ENCODE results near the gene TRIP4. TPM values are rescaled to one million over a fixed set of nuclear protein-coding genes. Genes with fewer than 3 reads are reported as not detected.

Gene TRIP4
- total RNA-seq, 6 experiments from 2014 or later: 20.7 to 31.5 (median 29.3) TPM

DNA sequence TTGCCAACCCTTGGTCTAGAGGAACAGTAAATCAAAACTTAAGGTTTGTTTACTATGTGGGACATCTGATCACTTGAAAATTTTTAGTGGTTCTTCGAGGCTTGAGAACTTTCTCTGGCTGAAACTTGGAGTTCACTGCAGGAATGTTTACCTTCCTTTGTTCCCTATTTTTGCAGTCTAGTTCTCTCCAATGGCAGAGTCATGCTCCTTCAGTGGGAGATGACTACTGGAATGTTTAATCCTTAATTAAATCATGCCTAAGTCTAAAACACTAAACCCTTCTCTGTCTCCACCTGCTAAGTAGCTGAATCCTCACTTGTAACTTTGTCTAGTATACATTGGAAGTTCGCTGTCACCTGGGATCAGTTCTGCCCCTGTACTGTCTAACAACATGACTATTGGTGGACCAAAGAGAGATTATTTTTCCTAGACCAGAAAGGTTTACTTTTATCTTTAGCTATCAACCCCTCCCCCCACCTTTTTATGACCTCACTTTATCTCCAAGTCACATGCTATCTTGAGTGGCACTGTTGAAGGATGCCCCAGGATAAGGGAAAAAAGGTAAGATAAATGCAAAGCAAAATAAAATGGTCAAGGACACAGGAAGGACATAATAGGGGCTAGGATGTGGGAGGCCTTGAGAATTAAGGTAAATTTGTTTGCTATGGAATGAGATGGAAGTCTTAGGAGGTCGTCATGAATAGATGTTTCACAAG, 71.6 kb downstream of the TRIP4 start:
- H3K27ac Mint-ChIP-seq: peak overlapping the region; percentile 88
- H3K4me1 Mint-ChIP-seq (ENCODE audit: low read depth): peaks cover 43% of the 10 kb centered on the region
- H3K4me3 Mint-ChIP-seq: peak overlapping the region; percentile 91

DNA sequence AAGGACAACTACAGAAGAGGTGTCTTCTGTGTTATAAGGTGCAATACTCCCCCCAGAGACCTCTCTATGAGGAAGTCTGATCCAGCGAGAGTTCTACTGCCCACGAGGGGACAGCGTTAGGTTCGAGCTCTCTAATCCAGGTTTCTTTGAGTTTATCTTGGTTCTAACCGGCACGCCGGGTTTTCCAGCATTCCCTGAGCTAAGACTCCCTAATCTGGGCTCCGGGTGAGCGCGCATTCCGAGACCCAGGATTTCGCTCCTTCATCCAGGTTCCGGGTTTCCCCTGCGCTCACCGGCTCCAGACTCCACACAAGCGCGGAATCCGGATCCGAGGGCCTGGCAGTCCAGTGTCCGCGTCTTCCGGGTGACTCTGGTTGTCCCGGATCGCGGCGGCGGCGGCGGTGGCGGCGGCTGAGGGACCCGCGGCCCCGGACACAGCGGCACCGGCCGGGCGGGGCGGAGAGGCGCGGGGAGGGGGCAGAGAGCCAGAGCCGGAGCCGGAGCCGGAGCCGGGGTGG, 72.6 kb downstream of the TRIP4 start, which contains the start of gene ZNF609:
TSS of gene ZNF609 (plus strand) at position 373 of the 518 bp plus-strand sequence. CDS start 38,842 bp downstream, outside the sequence.
- no peaks in the 10 kb centered on the region; the same call in none of the 2 replicates for H3K27me3 Mint-ChIP-seq (ENCODE audit: insufficient read depth)

More for the DNA sequence above, 71.6 kb downstream of the TRIP4 start:
- TF ChIP-seq, protein P1, sequence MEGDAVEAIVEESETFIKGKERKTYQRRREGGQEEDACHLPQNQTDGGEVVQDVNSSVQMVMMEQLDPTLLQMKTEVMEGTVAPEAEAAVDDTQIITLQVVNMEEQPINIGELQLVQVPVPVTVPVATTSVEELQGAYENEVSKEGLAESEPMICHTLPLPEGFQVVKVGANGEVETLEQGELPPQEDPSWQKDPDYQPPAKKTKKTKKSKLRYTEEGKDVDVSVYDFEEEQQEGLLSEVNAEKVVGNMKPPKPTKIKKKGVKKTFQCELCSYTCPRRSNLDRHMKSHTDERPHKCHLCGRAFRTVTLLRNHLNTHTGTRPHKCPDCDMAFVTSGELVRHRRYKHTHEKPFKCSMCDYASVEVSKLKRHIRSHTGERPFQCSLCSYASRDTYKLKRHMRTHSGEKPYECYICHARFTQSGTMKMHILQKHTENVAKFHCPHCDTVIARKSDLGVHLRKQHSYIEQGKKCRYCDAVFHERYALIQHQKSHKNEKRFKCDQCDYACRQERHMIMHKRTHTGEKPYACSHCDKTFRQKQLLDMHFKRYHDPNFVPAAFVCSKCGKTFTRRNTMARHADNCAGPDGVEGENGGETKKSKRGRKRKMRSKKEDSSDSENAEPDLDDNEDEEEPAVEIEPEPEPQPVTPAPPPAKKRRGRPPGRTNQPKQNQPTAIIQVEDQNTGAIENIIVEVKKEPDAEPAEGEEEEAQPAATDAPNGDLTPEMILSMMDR (IDR thresholded peaks at IDR 0.05): no peak
- Mint-ChIP-seq H3K36me3 (ENCODE audit: low read depth) (peaks cover 10% of the 10 kb centered on the region), H3K27me3 (ENCODE audit: insufficient read depth) (no peaks in the 10 kb centered on the region; the same call in none of the 2 replicates), H3K9me3 (no peaks in the 10 kb centered on the region)
- DNase-seq: no peak

DNA sequence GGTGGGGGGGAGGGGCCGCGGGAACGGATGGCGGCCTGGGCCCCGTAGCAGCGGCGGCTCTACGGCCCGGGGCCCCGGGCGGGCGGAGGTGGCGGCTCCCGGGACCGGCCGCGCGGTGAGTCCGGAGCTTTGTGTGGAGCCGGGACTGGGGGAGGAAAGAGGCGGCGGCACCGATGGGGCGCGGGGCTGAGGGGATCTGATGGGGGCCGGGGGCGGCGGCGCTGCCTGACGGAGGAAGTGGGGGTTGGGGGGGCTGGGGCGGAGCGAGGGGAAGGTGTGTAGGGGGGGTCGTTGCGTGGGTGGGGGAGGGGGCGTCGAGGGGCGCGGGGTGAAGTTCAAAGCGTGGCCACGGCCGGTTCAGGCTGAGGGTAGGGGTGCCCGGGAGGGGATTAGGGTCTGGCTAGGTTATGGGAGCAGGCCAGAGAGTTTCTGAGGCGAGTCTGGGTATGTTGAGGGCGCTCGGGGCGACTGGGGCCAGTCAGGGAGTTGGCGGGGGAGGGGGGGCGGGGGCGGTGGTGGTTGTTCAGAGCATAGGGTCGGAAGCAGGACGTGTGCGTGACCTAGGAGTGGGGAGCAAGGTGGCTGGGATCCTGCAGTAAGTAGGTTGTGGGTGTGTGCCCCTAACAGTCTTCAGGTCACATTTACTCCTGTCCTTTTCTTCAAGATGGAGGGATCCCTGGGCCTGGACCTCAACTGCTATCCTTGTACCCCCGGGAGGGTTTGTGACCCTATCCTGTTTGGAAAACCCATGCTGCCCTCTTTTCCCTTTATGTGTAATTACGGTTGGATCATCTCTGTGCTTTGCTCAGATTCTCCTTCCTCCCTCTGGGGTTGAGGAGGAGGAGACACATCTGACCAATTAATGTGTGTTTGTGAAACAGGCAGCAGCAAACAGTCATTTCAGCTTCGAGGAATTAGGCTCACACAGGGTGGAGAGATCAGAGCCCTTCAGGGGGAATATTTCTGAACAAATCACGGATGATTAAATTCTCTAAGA, 73.4 kb downstream of the TRIP4 start:
- H3K4me1 Mint-ChIP-seq (ENCODE audit: low read depth): peaks cover 53% of the 10 kb centered on the region
- H3K9me3 Mint-ChIP-seq: no peaks in the 10 kb centered on the region
- TF ChIP-seq, protein P1 (IDR thresholded peaks at IDR 0.05): peak; percentile 17; the same call in 1 of the 2 replicates
- H3K27ac Mint-ChIP-seq: peak overlapping the region; percentile 84
- H3K27me3 Mint-ChIP-seq (ENCODE audit: insufficient read depth): no peaks in the 10 kb centered on the region; the same call in none of the 2 replicates
- H3K4me3 Mint-ChIP-seq: peak overlapping the region; percentile 93
- DNase-seq: peak; percentile 85
- peaks cover 10% of the 10 kb centered on the region for H3K36me3 Mint-ChIP-seq (ENCODE audit: low read depth)

More for the DNA sequence above, 72.6 kb downstream of the TRIP4 start, which contains the start of gene ZNF609:
- Mint-ChIP-seq H3K4me1 (ENCODE audit: low read depth) (peaks cover 53% of the 10 kb centered on the region), H3K9me3 (no peaks in the 10 kb centered on the region), H3K36me3 (ENCODE audit: low read depth) (peaks cover 14% of the 10 kb centered on the region), H3K4me3 (peak within 1 kb of the TSS; percentile 93), H3K27ac (peak within 1 kb of the TSS; percentile 88)
- peak; percentile 96 for DNase-seq
- TF ChIP-seq, protein P1 (IDR thresholded peaks at IDR 0.05): no peak

DNA sequence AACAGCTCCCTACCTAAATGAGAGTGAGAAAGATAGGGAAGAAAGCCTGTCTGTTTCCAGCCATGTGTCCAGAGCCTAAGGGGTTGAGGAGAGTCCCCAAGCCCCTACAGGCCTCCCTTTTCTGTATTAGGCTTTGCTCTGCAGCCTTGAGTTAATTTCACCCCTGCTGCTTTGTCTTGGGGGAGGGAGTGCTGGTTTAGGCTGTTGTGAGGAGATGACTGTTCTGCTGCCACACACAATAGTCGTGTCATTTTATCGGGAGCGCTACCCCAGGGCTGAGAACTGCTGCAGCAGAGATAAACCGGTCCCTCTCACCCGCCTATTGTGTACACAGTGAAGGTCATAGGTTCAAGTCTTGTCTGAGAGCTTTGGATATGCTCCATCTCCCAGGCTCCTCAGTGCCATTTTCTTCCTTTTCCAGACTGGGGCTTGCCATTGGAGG, 74.1 kb downstream of the TRIP4 start:
- H3K4me1 Mint-ChIP-seq (ENCODE audit: low read depth): peaks cover 54% of the 10 kb centered on the region
- no peaks in the 10 kb centered on the region; the same call in none of the 2 replicates for H3K27me3 Mint-ChIP-seq (ENCODE audit: insufficient read depth)
- DNase-seq: peak; percentile 15
- peaks cover 4% of the 10 kb centered on the region; the same call in 1 of the 2 replicates for H3K36me3 Mint-ChIP-seq (ENCODE audit: low read depth)
- peak overlapping the region; percentile 93 for H3K4me3 Mint-ChIP-seq
- TF ChIP-seq, protein P1 (IDR thresholded peaks at IDR 0.05): no peak
- peak overlapping the region; percentile 84 for H3K27ac Mint-ChIP-seq
- no peaks in the 10 kb centered on the region for H3K9me3 Mint-ChIP-seq

DNA sequence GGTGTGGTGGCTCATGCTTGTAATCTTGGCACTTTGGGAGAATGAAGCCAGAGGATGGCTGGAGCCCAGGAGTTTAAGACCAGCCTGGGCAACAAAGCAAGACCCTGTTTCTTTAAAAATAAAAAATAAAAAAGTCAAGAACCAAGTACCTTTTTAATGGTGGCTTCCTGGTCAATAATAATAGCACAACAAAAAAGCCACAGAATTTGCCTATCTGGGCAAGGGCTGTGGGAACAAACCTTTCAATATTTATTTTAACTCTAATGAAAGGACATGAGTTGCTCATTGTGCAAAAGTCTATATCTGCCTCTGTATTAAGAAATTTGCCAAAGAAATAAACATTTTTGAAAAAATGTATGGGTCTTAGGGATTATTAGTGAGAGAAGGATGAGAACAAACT, 74.9 kb downstream of the TRIP4 start:
- Mint-ChIP-seq H3K36me3 (ENCODE audit: low read depth) (peaks cover 4% of the 10 kb centered on the region; the same call in 1 of the 2 replicates), H3K9me3 (no peaks in the 10 kb centered on the region), H3K27me3 (ENCODE audit: insufficient read depth) (no peaks in the 10 kb centered on the region; the same call in none of the 2 replicates), H3K4me1 (ENCODE audit: low read depth) (peaks cover 61% of the 10 kb centered on the region), H3K4me3 (peak overlapping the region; percentile 93), H3K27ac (peak overlapping the region; percentile 84)
- DNase-seq: no peak
- TF ChIP-seq, protein P1 (IDR thresholded peaks at IDR 0.05): no peak

Data from HFFc6 (cell line).